OCI-LY1 (cell line): ENCODE measurements around the gene C13orf46.

Source experiments
- CTCF ChIP-seq: fragments of 200-600 bp; sonication (generic), shearing (Covaris generic); IDR thresholded peaks from 2 replicates; pipeline ENCODE4 v1.5.1; 2017; ENCODE audit warnings: mild to moderate bottlenecking, antibody characterized with exemption, low read length, moderate library complexity, mixed read lengths
- EZH2 ChIP-seq: fragments of 200-600 bp; sonication (generic), shearing (Covaris generic); IDR thresholded peaks from 2 replicates; pipeline ENCODE4 v1.8.0; 2017; ENCODE audit warnings: borderline replicate concordance, mixed run types, mild to moderate bottlenecking, antibody characterized with exemption, low read length, moderate library complexity, mixed read lengths

- TF ChIP-seq CTCF (no peak), EZH2 (no peak)
These were observed 15.9 kb upstream of the C13orf46 start for GRCh38 chr13:113989585-113990300.
